GM23338 (cell line): ENCODE measurements around the gene PIGR.

Source experiments
- CREB1 ChIP-seq: fragments of 250-450 bp; sonication (Bioruptor Pico); IDR thresholded peaks from 2 replicates; pipeline ENCODE4 v1.5.0; 2020; ENCODE audit warnings: low read depth, mild to moderate bottlenecking, moderate library complexity
- CTCF ChIP-seq, 2 experiments: fragments of 200-600 bp in 1 of 2; sonication (generic) in 1 of 2; conservative IDR thresholded peaks; 2 replicates each; pipeline versions ENCODE4 v1.5.1 to v1.6.1; 2016 to 2017; ENCODE audit warnings: antibody characterized with exemption in 2 of 2, low read depth in 2 of 2, mild to moderate bottlenecking in 2 of 2, moderate library complexity in 1 of 2
- ETS1 ChIP-seq: IDR thresholded peaks from 2 replicates; pipeline ENCODE4 v1.6.1; 2016; ENCODE audit warnings: antibody characterized with exemption
- EZH2 ChIP-seq: fragments of 200-600 bp; sonication (generic); IDR thresholded peaks from one replicate; pipeline ENCODE4 v1.8.0; 2017; ENCODE audit warnings: antibody characterized with exemption, mild to moderate bottlenecking, low read depth; ENCODE audit not compliant: unreplicated experiment
- EZH2phosphoT487 ChIP-seq: fragments of 200-600 bp; sonication (generic); IDR thresholded peaks from one replicate; pipeline ENCODE4 v1.8.1; 2018; ENCODE audit warnings: antibody characterized with exemption; ENCODE audit not compliant: unreplicated experiment
- JUNB ChIP-seq: IDR thresholded peaks from one replicate; pipeline ENCODE4 v1.6.1; 2016; ENCODE audit warnings: antibody characterized with exemption; ENCODE audit not compliant: unreplicated experiment
- POLR2AphosphoS5 ChIP-seq: IDR thresholded peaks from 2 replicates; pipeline ENCODE4 v1.6.1; 2016; ENCODE audit warnings: antibody characterized with exemption, low read depth
- REST ChIP-seq: IDR thresholded peaks from one replicate; pipeline ENCODE4 v1.6.1; 2018; ENCODE audit warnings: antibody characterized with exemption; ENCODE audit not compliant: unreplicated experiment
- STAT1 ChIP-seq: IDR thresholded peaks from one replicate; pipeline ENCODE4 v1.6.1; 2016; ENCODE audit warnings: antibody characterized with exemption; ENCODE audit not compliant: unreplicated experiment
- ZNF114 ChIP-seq: fragments of 250-450 bp; sonication (Bioruptor Pico); IDR thresholded peaks from 2 replicates; pipeline ENCODE4 v1.5.0; 2020; ENCODE audit warnings: mild to moderate bottlenecking, moderate library complexity
- ZNF331 ChIP-seq: fragments of 250-450 bp; sonication (Bioruptor Pico); IDR thresholded peaks from 2 replicates; pipeline ENCODE4 v1.5.0; 2020; ENCODE audit warnings: low read depth, mild to moderate bottlenecking, moderate library complexity

DNA sequence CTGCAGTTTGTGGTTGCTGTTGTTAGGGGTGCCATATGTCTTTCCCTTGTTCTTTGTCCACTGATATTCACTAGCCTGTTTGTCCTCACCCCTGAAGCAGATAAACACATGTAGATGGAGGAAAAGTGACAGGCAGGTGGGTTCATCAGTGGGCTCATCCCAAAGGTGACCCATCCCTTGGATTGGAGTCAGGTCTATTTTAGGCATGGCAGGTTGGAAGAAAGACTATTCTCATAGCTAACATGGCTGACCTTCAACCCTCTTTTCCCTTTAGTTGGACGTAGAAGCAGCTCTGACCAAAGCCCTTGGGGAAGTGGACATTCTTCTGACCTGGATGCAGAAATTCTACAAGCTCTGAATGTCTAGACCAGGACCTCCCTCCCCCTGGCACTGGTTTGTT lies 43.6 kb downstream of the PIGR start:
- TF ChIP-seq CTCF (conservative IDR thresholded peaks at IDR 0.05; ENCODE audit: low read depth in 2 of 2) (no peak), EZH2 (no peak), REST (no peak), POLR2AphosphoS5 (no peak), ZNF331 (CRISPR knock-in tag) (no peak), JUNB (no peak), CREB1 (CRISPR knock-in tag) (no peak), EZH2phosphoT487 (no peak), ZNF114 (no peak), ETS1 (no peak), STAT1 (no peak)
